ENCODE measurements around the gene BLNK.

Gene BLNK

GRCh38 chr10:96261930-96262329 is 9.4 kb downstream of the BLNK start:
- peak; percentile 43 for DNase-seq (ENCODE audit: low spot score)

GRCh38 chr10:96261132-96261531 is 10.2 kb downstream of the BLNK start:
- DNase-seq (ENCODE audit: low spot score) = no peak

GRCh38 chr10:96260014-96260413 is 11.4 kb downstream of the BLNK start:
- DNase-seq (ENCODE audit: low spot score) = no peak

GRCh38 chr10:96259150-96259549 is 12.2 kb downstream of the BLNK start:
- no peak for DNase-seq (ENCODE audit: low spot score)

- no peak for DNase-seq (ENCODE audit: low spot score)
These were observed 13.4 kb downstream of the BLNK start for GRCh38 chr10:96257944-96258343.

GRCh38 chr10:96255549-96256333 is 15.6 kb downstream of the BLNK start:
- no peak for DNase-seq (ENCODE audit: low spot score)

- no peak for DNase-seq (ENCODE audit: low spot score)
These were observed 16.4 kb downstream of the BLNK start for GRCh38 chr10:96254976-96255375.

GRCh38 chr10:96252730-96253129 is 18.6 kb downstream of the BLNK start:
- no peak for DNase-seq (ENCODE audit: low spot score)

GRCh38 chr10:96250349-96250748 is 21.0 kb downstream of the BLNK start:
- DNase-seq (ENCODE audit: low spot score) = no peak

GRCh38 chr10:96249264-96249663 is 22.1 kb downstream of the BLNK start:
- DNase-seq (ENCODE audit: low spot score) = no peak

GRCh38 chr10:96244354-96244753 is 27.0 kb downstream of the BLNK start:
- no peak for DNase-seq (ENCODE audit: low spot score)

GRCh38 chr10:96243296-96243695 is 28.1 kb downstream of the BLNK start:
- DNase-seq (ENCODE audit: low spot score) = no peak

GRCh38 chr10:96242822-96243221 is 28.5 kb downstream of the BLNK start:
- no peak for DNase-seq (ENCODE audit: low spot score)

GRCh38 chr10:96238646-96239623 is 32.4 kb downstream of the BLNK start:
- no peak for DNase-seq (ENCODE audit: low spot score)

GRCh38 chr10:96236876-96237275 is 34.5 kb downstream of the BLNK start:
- DNase-seq (ENCODE audit: low spot score) = no peak

GRCh38 chr10:96236090-96236478 is 35.3 kb downstream of the BLNK start:
- DNase-seq (ENCODE audit: low spot score) = no peak

- no peak for DNase-seq (ENCODE audit: low spot score)
These were observed 35.9 kb downstream of the BLNK start for GRCh38 chr10:96235326-96236089.

GRCh38 chr10:96233959-96234358 is 37.4 kb downstream of the BLNK start:
- no peak for DNase-seq (ENCODE audit: low spot score)

- DNase-seq (ENCODE audit: low spot score) = no peak
These were observed 40.8 kb downstream of the BLNK start for GRCh38 chr10:96230527-96230926.

GRCh38 chr10:96229568-96230030 is 41.8 kb downstream of the BLNK start:
- DNase-seq (ENCODE audit: low spot score) = peak; percentile 66

- DNase-seq (ENCODE audit: low spot score) = no peak
These were observed 42.9 kb downstream of the BLNK start for GRCh38 chr10:96228408-96228994.

GRCh38 chr10:96227206-96227605 is 44.2 kb downstream of the BLNK start:
- no peak for DNase-seq (ENCODE audit: low spot score)

Data from HuH-7 (cell line).